D721Med (cell line): ENCODE measurements around the gene DNAAF5.

ENCODE experiments used
- DNase-seq: peaks from one replicate; pipeline ENCODE4 v3.0.0; 2011; ENCODE audit warnings: low spot score; ENCODE audit not compliant: insufficient read length
- FAIRE-seq: peaks from 2 replicates; lab custom pipeline; 2011; peaks lifted over from hg19 to GRCh38; lab: Jason Lieb, UNC
- TF ChIP-seq, protein P1 (sequence below): IDR thresholded peaks from 2 replicates; pipeline ENCODE4 v1.5.1; 2012; ENCODE audit warnings: mild to moderate bottlenecking, control low read depth; ENCODE audit not compliant: insufficient read depth; ENCODE audit errors: missing control alignments

DNAAF5 gene

GRCh38 chr7:755413-755805, 28.9 kb downstream of the DNAAF5 start:
- TF ChIP-seq, protein P1, sequence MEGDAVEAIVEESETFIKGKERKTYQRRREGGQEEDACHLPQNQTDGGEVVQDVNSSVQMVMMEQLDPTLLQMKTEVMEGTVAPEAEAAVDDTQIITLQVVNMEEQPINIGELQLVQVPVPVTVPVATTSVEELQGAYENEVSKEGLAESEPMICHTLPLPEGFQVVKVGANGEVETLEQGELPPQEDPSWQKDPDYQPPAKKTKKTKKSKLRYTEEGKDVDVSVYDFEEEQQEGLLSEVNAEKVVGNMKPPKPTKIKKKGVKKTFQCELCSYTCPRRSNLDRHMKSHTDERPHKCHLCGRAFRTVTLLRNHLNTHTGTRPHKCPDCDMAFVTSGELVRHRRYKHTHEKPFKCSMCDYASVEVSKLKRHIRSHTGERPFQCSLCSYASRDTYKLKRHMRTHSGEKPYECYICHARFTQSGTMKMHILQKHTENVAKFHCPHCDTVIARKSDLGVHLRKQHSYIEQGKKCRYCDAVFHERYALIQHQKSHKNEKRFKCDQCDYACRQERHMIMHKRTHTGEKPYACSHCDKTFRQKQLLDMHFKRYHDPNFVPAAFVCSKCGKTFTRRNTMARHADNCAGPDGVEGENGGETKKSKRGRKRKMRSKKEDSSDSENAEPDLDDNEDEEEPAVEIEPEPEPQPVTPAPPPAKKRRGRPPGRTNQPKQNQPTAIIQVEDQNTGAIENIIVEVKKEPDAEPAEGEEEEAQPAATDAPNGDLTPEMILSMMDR, result no peak

GRCh38 chr7:756231-756927, 29.9 kb downstream of the DNAAF5 start:
- DNase-seq, result no peak
- FAIRE-seq, result no peak
- TF ChIP-seq, protein P1, result no peak

More at GRCh38 chr7:755413-755805, 28.9 kb downstream of the DNAAF5 start:
- DNase-seq (no peak), FAIRE-seq (no peak)

GRCh38 chr7:756928-757560, 30.5 kb downstream of the DNAAF5 start:
- DNase-seq, result no peak
- no peak for FAIRE-seq
- TF ChIP-seq, protein P1, result no peak

- FAIRE-seq (no peak), DNase-seq (no peak)
- TF ChIP-seq, protein P1, result no peak
Measured at GRCh38 chr7:757741-758163, 31.3 kb downstream of the DNAAF5 start.

DNA sequence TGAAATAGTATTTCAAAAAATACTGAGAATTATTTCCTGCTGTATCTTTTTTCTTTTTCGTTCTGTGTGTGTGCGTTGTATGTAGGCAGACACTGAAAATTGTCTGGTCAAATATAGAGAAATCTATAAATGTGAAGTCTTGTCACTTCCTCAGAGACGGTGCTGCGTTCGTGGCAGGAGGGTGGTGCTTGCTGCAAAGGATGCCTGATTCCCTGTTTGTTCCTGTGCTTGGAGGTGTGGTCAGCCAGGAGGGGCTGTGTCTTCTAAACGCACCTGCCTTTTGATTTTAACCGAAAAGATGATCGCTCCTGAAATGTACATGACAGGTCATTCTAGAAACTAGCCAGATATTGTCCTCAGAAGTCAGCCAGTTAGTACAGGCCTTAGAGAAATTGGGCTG, 33.1 kb downstream of the DNAAF5 start:
- FAIRE-seq, result no peak
- DNase-seq, result no peak
- TF ChIP-seq, protein P1, result no peak

- FAIRE-seq (no peak), DNase-seq (no peak)
- TF ChIP-seq, protein P1, result no peak
Measured at GRCh38 chr7:760006-760405, 33.5 kb downstream of the DNAAF5 start.

DNA sequence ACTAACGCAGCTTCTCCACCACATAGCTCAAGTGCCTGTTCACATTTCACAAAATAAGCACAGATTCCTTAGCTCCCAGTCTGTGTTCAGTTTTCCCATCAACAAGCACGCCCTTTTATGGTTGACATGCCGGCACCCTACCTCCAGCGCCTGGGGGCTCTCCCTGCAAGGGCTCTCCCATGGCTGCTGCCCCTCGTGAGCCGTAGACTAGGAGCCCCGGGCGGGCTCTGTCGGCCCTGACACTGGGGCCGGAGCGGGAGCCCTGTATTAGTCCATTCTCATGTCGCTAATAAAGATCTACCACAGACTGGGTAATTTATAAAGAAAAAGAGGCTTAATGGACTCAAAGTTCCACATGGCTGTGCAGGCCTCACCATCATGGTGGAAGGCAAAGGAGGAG, 34.6 kb downstream of the DNAAF5 start:
- TF ChIP-seq, protein P1, result no peak
- FAIRE-seq (no peak), DNase-seq (no peak)
